WI38 (cell line): Measurements from ENCODE around the gene MYLK.

ENCODE experiments used
- H3K4me3 ChIP-seq: 2 replicates; pipeline ENCODE4 v1.5.1; 2011; ENCODE audit warnings: low read depth, mild to moderate bottlenecking, control low read depth, low read length
- TF ChIP-seq, protein P1 (sequence below): IDR thresholded peaks from 2 replicates; pipeline ENCODE4 v1.5.1; 2012; ENCODE audit warnings: low read depth, mild to moderate bottlenecking, control low read depth, low read length

The MYLK gene

DNA sequence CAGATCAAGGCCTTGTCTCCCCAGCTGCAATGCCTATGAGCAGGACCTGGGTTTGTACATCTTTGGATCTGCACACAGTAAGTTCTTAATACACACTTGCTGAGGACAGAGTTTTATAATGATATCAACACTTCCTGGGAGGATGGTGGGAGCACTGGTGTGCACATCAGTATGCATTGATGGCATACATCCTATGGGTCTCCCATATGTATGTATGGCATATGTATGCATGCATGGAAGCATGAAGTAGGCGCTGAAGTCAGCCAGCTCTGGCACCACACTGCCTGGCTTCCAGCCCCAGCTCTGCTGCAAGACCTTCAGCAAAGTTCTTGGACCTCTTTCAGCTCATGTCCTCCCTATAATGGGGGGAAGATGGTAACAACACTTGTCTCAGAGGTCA, 68.2 kb downstream of the MYLK start:
- TF ChIP-seq, protein P1, sequence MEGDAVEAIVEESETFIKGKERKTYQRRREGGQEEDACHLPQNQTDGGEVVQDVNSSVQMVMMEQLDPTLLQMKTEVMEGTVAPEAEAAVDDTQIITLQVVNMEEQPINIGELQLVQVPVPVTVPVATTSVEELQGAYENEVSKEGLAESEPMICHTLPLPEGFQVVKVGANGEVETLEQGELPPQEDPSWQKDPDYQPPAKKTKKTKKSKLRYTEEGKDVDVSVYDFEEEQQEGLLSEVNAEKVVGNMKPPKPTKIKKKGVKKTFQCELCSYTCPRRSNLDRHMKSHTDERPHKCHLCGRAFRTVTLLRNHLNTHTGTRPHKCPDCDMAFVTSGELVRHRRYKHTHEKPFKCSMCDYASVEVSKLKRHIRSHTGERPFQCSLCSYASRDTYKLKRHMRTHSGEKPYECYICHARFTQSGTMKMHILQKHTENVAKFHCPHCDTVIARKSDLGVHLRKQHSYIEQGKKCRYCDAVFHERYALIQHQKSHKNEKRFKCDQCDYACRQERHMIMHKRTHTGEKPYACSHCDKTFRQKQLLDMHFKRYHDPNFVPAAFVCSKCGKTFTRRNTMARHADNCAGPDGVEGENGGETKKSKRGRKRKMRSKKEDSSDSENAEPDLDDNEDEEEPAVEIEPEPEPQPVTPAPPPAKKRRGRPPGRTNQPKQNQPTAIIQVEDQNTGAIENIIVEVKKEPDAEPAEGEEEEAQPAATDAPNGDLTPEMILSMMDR: no peak
- no peak overlapping the region for H3K4me3 ChIP-seq

DNA sequence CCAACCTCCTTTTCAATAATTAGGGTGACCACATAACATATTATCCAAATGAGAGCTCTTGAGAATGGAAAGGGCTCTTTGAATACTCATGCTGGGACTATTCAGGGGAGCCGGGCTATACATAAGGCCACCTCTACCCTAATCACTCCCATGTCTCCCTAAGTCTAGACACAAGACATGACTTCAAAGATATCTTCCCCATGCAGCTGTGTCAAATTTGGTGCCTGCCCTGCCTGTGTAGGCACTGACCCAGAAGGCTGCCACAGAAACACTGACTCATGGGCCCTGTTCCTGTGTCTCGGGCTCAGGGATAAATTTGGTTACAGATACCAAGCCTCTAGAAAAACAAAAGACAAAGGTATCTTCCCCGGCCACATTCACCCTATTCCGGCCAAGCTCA, 70.3 kb downstream of the MYLK start:
- H3K4me3 ChIP-seq: no peak overlapping the region
- TF ChIP-seq, protein P1: no peak

DNA sequence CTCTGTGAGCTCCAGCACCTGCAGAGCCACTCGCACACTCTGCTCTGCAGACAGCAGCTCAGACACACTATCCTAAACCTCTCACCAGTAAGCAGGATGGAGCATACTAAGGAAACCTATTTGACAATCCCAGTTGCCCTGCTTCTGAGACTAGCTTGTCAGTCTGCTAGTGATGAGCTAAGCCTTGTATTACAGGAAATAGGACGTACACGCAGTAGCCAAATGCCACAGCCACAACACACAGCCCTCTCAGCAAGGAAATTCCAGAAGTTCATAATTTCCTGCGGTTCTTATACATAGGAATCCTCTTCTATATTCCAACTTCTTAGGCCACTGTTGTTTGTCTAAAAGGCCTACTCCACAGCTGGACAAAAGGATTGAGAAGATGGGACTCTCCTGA, 74.5 kb downstream of the MYLK start:
- H3K4me3 ChIP-seq: no peak overlapping the region
- TF ChIP-seq, protein P1: no peak

DNA sequence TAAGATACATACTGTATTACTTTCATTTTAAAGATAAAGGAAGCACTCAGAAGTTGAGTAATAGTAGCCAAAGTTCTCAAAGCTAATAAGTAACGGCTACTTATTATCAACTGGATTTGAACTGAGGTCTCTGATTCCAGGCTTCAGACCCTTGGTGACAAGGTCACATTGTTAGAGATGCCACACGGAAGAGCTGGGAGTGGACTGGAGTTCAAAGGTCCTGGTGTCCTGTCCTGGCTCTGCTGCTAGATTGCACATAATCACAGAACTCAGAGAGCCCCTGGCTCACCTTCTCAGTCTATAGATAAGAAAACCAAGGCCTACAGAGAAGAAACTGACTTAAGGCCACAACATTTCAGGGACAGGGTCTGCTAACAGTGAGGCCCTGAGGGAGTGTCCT, 75.3 kb downstream of the MYLK start:
- TF ChIP-seq, protein P1: no peak
- H3K4me3 ChIP-seq: no peak overlapping the region

DNA sequence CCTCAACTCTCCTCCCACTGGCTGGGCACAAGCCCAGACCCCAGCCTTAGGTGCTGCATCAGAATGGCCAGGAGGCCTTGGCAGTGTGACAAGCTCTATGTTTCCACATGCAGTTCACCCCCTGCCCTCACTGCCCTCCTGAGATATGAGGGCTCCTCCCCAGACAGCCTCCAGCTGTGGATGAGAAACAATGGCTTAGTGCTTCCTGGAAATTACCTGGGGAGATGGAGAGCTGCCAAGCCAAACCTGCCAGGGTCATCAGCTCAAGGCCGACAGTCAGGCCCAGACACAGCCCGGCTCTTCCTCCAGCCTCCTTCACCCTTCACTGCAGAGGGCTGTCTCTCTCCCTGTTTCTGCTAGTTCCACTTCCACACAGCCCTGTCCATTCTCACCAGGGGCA, 76.3 kb downstream of the MYLK start:
- H3K4me3 ChIP-seq: no peak overlapping the region
- TF ChIP-seq, protein P1: no peak

DNA sequence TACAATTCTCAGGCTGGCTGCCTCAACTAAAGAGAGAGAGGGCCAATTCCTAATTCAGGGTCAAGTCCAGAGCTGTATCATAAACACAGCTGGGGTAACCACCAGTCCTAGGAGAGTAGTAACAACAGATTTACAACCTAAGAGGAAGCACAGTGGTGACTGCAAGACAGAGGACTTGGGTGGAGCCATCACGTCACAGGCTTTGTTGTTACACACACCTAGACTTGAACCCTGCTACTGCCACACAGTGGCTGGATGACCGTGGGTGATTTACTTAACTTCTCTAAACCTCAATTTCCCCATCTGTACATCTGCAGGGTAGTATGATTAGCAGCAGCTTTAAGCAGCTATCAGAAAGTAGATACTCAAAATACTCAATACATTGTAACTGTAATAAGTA, 78.6 kb downstream of the MYLK start:
- no peak overlapping the region for H3K4me3 ChIP-seq
- TF ChIP-seq, protein P1: no peak

DNA sequence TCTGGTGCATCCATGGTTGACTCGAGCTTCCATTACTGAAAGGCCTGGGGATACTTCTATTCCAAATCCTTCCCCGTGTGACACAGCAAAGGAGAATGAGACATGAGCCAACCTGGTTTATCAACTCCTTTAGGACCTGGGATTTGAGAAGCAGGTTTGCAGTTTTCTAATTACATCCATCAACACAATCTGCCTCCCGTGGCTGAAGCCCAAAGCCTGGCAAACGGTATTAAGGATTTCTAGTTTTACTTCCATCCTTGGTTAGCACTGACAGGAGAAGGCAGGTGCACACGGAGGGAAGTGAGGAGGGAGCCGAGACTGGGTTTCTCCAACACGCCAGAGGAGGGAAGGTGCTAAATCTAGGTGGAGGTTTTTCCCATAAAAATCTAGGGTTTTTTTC, 79.0 kb downstream of the MYLK start:
- H3K4me3 ChIP-seq: no peak overlapping the region
- TF ChIP-seq, protein P1: no peak
